Myocyte (in vitro differentiated cells): ENCODE data around the gene MTNR1A. TPM values are rescaled to one million over a fixed set of nuclear protein-coding genes. Genes with fewer than 3 reads are reported as not detected.
A peak's percentile ranks its signal among the peaks of the same experiment; 100 is the strongest.
"Not testable (repeated sequence)": the region's sequence is repeated elsewhere in the genome, so short reads cannot be mapped to it uniquely, and the experiment has no call there.

Experiments used
- DNase-seq: peaks from one replicate; pipeline ENCODE4 v3.0.0-alpha.2; 2012; ENCODE audit warnings: low read depth
- total RNA-seq: library from RNA; depleted of rRNA; stranded (reverse); fragments of >200 nt; gene quantifications from 2 replicates; pipeline ENCODE4 v1.2.3, GENCODE V29; 2014

The MTNR1A gene
- total RNA-seq, 1 donor from 2014 or later, result not detected

- DNase-seq, result peak; percentile 60
Measured at GRCh38 chr4:186563761-186564160, 8.4 kb upstream of the MTNR1A start.

- no peak for DNase-seq
Measured at GRCh38 chr4:186561748-186562147, 6.4 kb upstream of the MTNR1A start.

DNA sequence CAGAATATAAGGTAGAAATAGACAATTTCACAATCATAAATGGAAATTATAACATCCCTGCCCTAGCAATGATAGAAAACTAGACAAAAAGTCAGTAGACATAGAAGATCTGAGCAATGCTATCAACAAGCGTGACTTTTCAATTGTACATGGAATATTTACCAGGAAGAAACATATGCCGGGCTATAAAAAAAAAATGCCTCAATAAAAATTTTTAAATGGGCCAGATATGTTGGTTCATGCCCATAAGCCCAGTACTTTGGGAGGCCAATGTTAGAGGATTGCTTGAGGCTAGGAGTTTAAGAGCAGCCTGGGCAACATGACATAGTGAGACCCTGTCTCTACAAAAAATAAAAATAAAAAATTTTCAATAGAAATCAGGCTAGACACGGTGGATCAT lies 5.3 kb upstream of the MTNR1A start:
- DNase-seq, result no peak

DNA sequence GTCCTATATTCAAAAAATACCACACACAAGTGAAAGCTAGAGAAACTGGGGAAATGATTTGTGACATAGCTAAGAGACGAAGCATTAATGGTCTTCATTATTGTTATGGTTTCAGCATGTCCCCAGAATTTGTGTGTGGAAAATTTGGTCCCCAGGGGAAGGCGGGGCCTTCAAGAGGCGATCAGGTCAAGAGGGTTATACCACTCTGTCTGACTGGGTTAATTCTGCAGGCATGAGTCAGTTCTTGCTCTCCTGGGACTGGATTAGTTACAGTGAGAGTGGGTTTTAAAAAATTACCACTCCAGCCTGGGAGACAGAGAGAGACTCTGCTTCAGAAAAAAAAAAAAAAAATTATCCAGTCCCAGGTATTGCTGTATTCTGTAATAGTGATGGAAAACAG lies 2.1 kb upstream of the MTNR1A start:
- peak; percentile 82 for DNase-seq

GRCh38 chr4:186557061-186557460 lies 1.7 kb upstream of the MTNR1A start:
- DNase-seq, result peak; percentile 49

- DNase-seq, result peak; percentile 12
Measured at GRCh38 chr4:186554539-186554913, 841 bp downstream of the MTNR1A start.

DNA sequence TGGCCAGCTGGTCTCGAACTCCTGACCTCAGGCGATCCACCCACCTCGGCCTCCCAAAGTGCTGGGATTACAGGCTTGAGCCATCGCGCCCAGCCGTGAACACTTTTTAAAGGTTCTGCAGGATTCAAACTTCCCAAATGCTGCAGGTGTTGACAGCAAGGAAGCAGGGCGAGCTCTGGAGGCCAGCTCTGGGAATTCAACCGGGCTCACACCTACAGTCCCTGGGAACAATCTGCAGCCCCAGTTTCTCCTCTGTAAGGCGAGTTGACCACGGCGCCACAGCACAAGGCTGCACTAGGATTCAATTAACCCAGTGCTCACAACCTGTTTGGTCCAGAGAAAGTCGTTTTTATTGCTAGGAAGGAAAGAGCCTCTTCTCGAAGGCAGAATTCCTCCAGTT lies 1.6 kb downstream of the MTNR1A start:
- no peak for DNase-seq

DNA sequence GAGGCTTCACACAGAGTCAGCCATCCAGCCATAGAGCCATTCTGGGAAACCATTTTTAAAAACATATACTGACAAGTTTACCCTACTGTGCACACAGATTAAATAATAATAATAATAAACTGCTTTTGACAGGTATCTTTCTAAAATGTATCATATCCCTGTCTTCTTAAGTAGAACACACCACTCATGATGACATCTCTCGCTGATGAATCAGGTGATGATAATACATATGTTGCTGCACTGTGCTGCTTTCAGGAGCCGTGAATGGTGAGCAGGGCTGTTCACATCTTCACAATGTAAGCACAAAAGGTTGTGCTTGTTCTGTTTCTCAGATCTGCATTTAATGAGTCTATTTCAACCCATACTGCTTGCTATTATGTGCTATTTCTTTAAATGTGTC lies 3.5 kb downstream of the MTNR1A start:
- DNase-seq, result no peak

- DNase-seq, result no peak
Measured at GRCh38 chr4:186545436-186545835, 9.9 kb downstream of the MTNR1A start.

- no peak for DNase-seq
Measured at GRCh38 chr4:186543206-186543605, 12.2 kb downstream of the MTNR1A start.

GRCh38 chr4:186541801-186542200 lies 13.6 kb downstream of the MTNR1A start:
- no peak for DNase-seq

DNA sequence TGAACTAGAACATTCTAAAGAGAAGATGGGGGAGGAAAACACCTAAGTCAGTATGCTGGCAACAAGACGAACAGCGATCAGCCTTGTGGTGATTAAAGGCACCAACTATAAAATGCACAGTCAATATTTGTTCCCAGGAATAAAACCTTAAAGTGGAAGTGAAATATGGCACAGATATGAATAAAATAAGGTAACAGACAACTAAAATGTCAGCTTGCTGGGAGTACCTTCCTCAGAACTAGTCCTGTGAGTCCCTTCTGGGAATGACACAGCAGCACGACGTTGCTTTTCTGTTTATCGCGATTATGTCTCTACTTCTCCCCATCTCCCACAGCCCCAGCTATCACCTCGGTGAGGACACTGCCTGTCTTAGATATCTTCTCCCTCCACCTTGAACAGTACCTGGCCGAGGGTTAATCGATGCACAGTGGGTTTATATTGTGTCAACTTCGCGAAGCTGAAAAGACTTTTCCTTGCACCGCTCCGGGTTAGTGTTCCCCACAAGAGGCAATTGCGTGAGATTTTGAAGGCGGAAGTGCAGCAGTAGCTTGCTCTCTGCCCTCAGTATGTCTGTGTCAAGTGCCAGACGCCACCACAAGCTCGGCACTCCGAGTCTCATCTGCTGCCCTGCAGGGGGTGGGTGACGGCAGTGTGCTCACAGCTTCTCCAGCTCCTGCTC lies 17.4 kb downstream of the MTNR1A start:
- no peak for DNase-seq

DNA sequence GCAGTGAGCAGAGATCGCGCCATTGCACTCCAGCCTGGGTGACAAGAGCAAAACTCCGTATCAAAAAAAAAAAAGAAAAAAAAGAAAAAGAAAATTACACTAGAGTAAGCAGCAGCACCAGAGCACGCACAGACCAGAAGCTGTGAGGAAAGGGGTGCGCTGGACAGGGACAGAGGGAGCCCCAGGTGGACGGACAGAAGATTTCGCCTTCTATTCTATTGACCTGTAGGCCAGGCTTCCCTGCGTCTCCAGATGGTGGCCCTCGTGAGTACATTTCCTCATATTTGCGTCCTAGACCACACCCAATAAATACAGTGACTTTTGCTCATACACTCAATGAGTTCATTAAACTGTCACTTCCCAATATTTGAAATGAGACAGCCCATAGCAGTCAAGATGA lies 19.1 kb downstream of the MTNR1A start:
- DNase-seq, result no peak

DNA sequence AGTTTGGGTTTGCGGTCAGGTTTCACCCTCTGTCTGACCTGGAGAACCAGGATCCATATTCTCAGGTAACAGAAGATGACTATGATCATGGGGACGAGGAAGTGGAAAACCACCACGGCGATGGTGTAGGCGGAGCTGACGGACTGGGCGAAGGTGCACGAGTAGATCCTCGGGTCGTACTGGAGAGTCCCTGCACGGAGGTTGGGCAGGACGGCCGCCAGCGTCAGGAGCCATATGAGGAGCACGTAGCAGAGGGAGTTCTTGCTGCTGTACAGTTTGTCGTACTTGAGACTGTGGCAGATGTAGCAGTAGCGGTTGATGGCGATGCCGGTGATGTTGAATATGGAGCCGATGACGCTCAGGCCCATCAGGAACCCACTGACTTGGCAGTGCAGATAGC lies 21.3 kb downstream of the MTNR1A start:
- DNase-seq, result no peak

DNA sequence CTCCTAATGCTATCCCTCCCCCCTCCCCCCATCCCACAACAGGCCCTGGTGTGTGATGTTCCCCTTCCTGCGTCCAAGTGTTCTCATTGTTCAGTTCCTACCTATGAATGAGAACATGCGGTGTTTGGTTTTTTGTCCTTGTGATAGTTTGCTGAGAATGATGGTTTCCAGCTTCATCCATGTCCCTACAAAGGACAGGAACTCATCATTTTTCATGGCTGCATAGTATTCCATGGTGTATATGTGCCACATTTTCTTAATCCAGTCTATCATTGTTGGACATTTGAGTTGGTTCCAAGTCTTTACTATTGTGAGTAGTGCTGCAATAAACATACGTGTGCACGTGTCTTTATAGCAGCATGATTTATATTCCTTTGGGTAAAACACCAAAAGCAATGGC lies 31.4 kb downstream of the MTNR1A start:
- DNase-seq, result not testable (repeated sequence)

- DNase-seq, result no peak
Measured at GRCh38 chr4:186516287-186516686, 39.1 kb downstream of the MTNR1A start.

GRCh38 chr4:186514271-186514950 lies 41.0 kb downstream of the MTNR1A start:
- no peak for DNase-seq

GRCh38 chr4:186504771-186505170 lies 50.6 kb downstream of the MTNR1A start:
- not testable (repeated sequence) for DNase-seq

DNA sequence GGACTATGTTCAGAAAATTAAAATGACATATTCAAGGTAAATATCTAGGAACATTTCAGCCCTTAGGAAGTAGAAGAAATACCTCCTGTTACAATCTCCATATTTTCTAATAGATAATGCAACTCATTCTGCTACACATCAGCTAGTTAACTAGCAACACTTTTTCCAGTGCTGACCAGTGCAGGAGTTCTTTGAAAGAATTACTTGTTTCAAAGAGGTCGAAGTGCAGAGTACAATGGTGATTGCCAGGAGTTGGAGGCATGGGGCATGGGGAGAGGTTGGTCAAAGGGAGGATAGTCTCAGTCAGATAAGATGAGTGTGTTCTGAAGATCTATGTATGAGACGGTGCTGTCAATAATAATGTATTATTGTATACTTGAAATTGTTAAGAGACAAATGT lies 53.1 kb downstream of the MTNR1A start:
- no peak for DNase-seq

- DNase-seq, result no peak
Measured at GRCh38 chr4:186501554-186501953, 53.8 kb downstream of the MTNR1A start.

- no peak for DNase-seq
Measured at GRCh38 chr4:186500721-186501304, 54.6 kb downstream of the MTNR1A start.

- DNase-seq, result no peak
Measured at GRCh38 chr4:186499467-186499866, 55.9 kb downstream of the MTNR1A start.

DNA sequence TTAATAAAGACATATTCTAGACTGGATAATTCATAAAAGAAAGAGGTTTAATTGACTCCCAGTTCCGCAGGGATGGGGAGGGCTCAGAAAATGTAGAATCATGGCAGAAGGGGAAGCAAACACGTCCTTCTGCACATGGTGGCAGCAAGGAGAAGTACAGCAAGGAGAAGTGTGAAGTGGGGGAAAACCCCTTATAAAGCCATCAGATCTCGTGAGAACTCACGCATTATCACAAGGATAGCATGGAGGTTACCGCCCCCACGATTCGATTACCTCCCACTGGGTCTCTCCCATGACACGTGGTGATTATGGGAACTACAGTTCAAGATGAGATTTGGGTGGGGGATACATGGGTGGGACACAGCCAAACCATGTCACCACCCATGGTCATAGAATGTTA lies 58.3 kb downstream of the MTNR1A start:
- no peak for DNase-seq
